OCI-LY7 (cell line): Measurements from ENCODE around the gene MFSD6. TPM values are rescaled to one million over a fixed set of nuclear protein-coding genes. Genes with fewer than 3 reads are reported as not detected.

Experiments used
- BruUV-seq: library from RNA; stranded (reverse); fragments of 400-500 nt; replicated peaks from 2 replicates; lab custom pipeline; 2021; lab: Mats Ljungman, UMichigan
- CTCF ChIA-PET: fragments of 300-600 bp; sonication (Branson Sonifier 250); formaldehyde crosslinking; loops from one replicate; lab custom pipeline; 2022; ENCODE audit warnings: antibody characterized with exemption; ENCODE audit not compliant: unreplicated experiment; lab: Charles Lee
- POLR2A ChIA-PET: fragments of 300-600 bp; sonication (Branson Sonifier 250); formaldehyde crosslinking; loops from one replicate; lab custom pipeline; 2022; ENCODE audit warnings: antibody characterized with exemption; lab: Charles Lee
- DNase-seq: peaks from one replicate; pipeline ENCODE4 v3.0.0-alpha.2; 2015; ENCODE audit warnings: low spot score
- H2AFZ ChIP-seq: fragments of 200-600 bp; sonication (generic), shearing (Covaris generic); 2 replicates; pipeline ENCODE4 v1.6.1; 2014; ENCODE audit warnings: mild to moderate bottlenecking, antibody characterized with exemption, low read length, moderate library complexity
- H3K27ac ChIP-seq: fragments of 200-600 bp; sonication (generic); 2 replicates; pipeline ENCODE4 v1.5.1; 2014; ENCODE audit warnings: mixed run types, low read depth, mild to moderate bottlenecking, moderate library complexity, low read length, inconsistent platforms; ENCODE audit not compliant: poor library complexity, severe bottlenecking
- H3K36me3 ChIP-seq: fragments of 200-600 bp; sonication (generic); 2 replicates; pipeline ENCODE4 v1.6.1; 2014; ENCODE audit warnings: mild to moderate bottlenecking, antibody characterized with exemption, low read length, moderate library complexity, mixed read lengths; ENCODE audit not compliant: insufficient read depth
- H3K4me1 ChIP-seq: fragments of 200-600 bp; sonication (generic); 2 replicates; pipeline ENCODE4 v1.5.1; 2014; ENCODE audit warnings: mild to moderate bottlenecking, low read length; ENCODE audit not compliant: insufficient read depth, poor library complexity, severe bottlenecking
- H3K4me2 ChIP-seq: fragments of 200-600 bp; sonication (generic); 2 replicates; pipeline ENCODE4 v1.6.1; 2014; ENCODE audit warnings: mild to moderate bottlenecking, low read length
- H3K4me3 ChIP-seq: fragments of 200-600 bp; sonication (generic); 2 replicates; pipeline ENCODE4 v1.5.1; 2014; ENCODE audit warnings: mild to moderate bottlenecking, low read depth, low read length; ENCODE audit not compliant: poor library complexity, severe bottlenecking
- H3K79me2 ChIP-seq: fragments of 200-600 bp; sonication (generic); 2 replicates; pipeline ENCODE4 v1.6.1; 2016; ENCODE audit warnings: low read depth, mild to moderate bottlenecking, low read length, moderate library complexity, mixed read lengths; ENCODE audit not compliant: insufficient read depth
- H3K9me2 ChIP-seq: fragments of 200-600 bp; sonication (generic); 2 replicates; pipeline ENCODE4 v1.6.1; 2016; ENCODE audit warnings: mild to moderate bottlenecking, low read length, mixed read lengths; ENCODE audit not compliant: insufficient read depth
- H3K9me3 ChIP-seq: fragments of 200-600 bp; sonication (generic); 2 replicates; pipeline ENCODE4 v1.6.1; 2014; ENCODE audit warnings: mild to moderate bottlenecking, mixed run types, low read length, mixed read lengths
- H4K20me1 ChIP-seq: fragments of 200-600 bp; sonication (generic); 2 replicates; pipeline ENCODE4 v1.6.1; 2014; ENCODE audit warnings: mild to moderate bottlenecking, antibody characterized with exemption, low read length, moderate library complexity, mixed read lengths; ENCODE audit not compliant: insufficient read depth
- CTCF ChIP-seq: fragments of 200-600 bp; sonication (generic); conservative IDR thresholded peaks from 2 replicates; pipeline ENCODE4 v1.5.1; 2014; ENCODE audit warnings: mild to moderate bottlenecking, antibody characterized with exemption, low read length, moderate library complexity, mixed read lengths
- EZH2phosphoT487 ChIP-seq: fragments of 200-600 bp; sonication (generic); IDR thresholded peaks from 2 replicates; pipeline ENCODE4 v1.6.1; 2018; ENCODE audit warnings: low read depth, borderline replicate concordance, mild to moderate bottlenecking, mixed run types, antibody characterized with exemption, low read length, moderate library complexity, mixed read lengths
- intact Hi-C: fragments of 100-400 bp; cut with micrococcal nuclease; formaldehyde crosslinking; loops from one replicate; pipeline ENCODE4 v1.10.0; 2022; ENCODE audit not compliant: unreplicated experiment
- total RNA-seq, 2 experiments: library from RNA; depleted of rRNA in 1 of 2; stranded (reverse); fragments of >200 nt in 1 of 2; shearing (Covaris generic) in 1 of 2; gene quantifications; 2 replicates each; pipeline ENCODE4 v1.2.3, GENCODE V29; 2014 to 2022

MFSD6 gene
- total RNA-seq, 2 experiments from 2014 or later: 8.3 to 19.5 TPM

- H3K9me2 ChIP-seq: no peaks in the 10 kb centered on the region
- H3K79me2 ChIP-seq: peaks cover 6% of the 10 kb centered on the region; the same call in 1 of the 2 replicates
- ChIA-PET CTCF (no interaction called here), POLR2A (interaction anchor here (0.6 to 2.9 kb wide), 9 partner anchors 11 to 194 kb away, joined by 3 to 15 read pairs (median 3); partner anchors contain the start of genes MFSD6 and NEMP2)
- H3K9me3 ChIP-seq: no peaks in the 10 kb centered on the region
- intact Hi-C loops: loop anchor here (2.0 to 5.0 kb wide), 2 partner anchors 61 to 63 kb away; partner anchors contain the start of genes MFSD6 and NEMP2
- H2AFZ ChIP-seq: no peak overlapping the region
- H3K4me3 ChIP-seq: no peak overlapping the region
- peaks cover 58% of the 10 kb centered on the region for H3K4me1 ChIP-seq
- no peaks in the 10 kb centered on the region for H4K20me1 ChIP-seq
- peak overlapping the region; percentile 65; the same call in 1 of the 2 replicates for H3K4me2 ChIP-seq
- no TSS peak for BruUV-seq
- peaks cover 10% of the 10 kb centered on the region for H3K36me3 ChIP-seq
- no peak for DNase-seq
- TF ChIP-seq CTCF (no peak), EZH2phosphoT487 (no peak)
- peak overlapping the region; percentile 65 for H3K27ac ChIP-seq
These were observed 61.6 kb downstream of the MFSD6 start for GRCh38 chr2:190469771-190470170.

- peaks cover 4% of the 10 kb centered on the region; the same call in 1 of the 2 replicates for H3K79me2 ChIP-seq
- DNase-seq: no peak
- H2AFZ ChIP-seq: no peak overlapping the region
- H3K4me2 ChIP-seq: no peak overlapping the region
- no TSS peak for BruUV-seq
- peaks cover 10% of the 10 kb centered on the region for H3K36me3 ChIP-seq
- no peak overlapping the region for H3K4me3 ChIP-seq
- peaks cover 52% of the 10 kb centered on the region for H3K4me1 ChIP-seq
- no peaks in the 10 kb centered on the region for H3K9me2 ChIP-seq
- no peaks in the 10 kb centered on the region for H4K20me1 ChIP-seq
- CTCF ChIA-PET: no interaction called here
- intact Hi-C loops: no loop called here
- H3K27ac ChIP-seq: no peak overlapping the region
- no peaks in the 10 kb centered on the region for H3K9me3 ChIP-seq
- POLR2A ChIA-PET: interaction anchor here (0.7 to 2.9 kb wide), 8 partner anchors 11 to 77 kb away, joined by 3 to 15 read pairs (median 4); partner anchors contain the start of genes MFSD6 and NEMP2
- TF ChIP-seq CTCF (no peak), EZH2phosphoT487 (no peak)
These were observed 62.2 kb downstream of the MFSD6 start for GRCh38 chr2:190470256-190470826.
